SJCRH30 (cell line): ENCODE data around the gene ZNF765. TPM values are rescaled to one million over a fixed set of nuclear protein-coding genes. Genes with fewer than 3 reads are reported as not detected.
"Not testable (repeated sequence)": the region's sequence is repeated elsewhere in the genome, so short reads cannot be mapped to it uniquely, and the experiment has no call there.

Experiments used
- DNase-seq, 2 experiments: peaks; one replicate each; pipeline ENCODE4 v3.0.0-alpha.2; 2015 to 2020
- H3K27ac ChIP-seq: fragments of 250-450 bp; sonication (Bioruptor Pico); 2 replicates; pipeline ENCODE4 v1.5.1; 2020; ENCODE audit warnings: mild to moderate bottlenecking, moderate library complexity
- H3K27me3 ChIP-seq: fragments of 250-450 bp; sonication (Bioruptor Pico); 2 replicates; pipeline ENCODE4 v1.5.1; 2020; ENCODE audit warnings: mild to moderate bottlenecking, moderate library complexity
- H3K36me3 ChIP-seq: fragments of 250-450 bp; sonication (Bioruptor Pico); 2 replicates; pipeline ENCODE4 v1.5.1; 2020; ENCODE audit warnings: mild to moderate bottlenecking, moderate library complexity
- H3K4me1 ChIP-seq: fragments of 250-450 bp; sonication (Bioruptor Pico); 2 replicates; pipeline ENCODE4 v1.5.1; 2020; ENCODE audit warnings: mild to moderate bottlenecking, moderate library complexity
- H3K4me3 ChIP-seq: fragments of 250-450 bp; sonication (Bioruptor Pico); 2 replicates; pipeline ENCODE4 v1.5.1; 2020; ENCODE audit warnings: mild to moderate bottlenecking, moderate library complexity
- H3K9me3 ChIP-seq: fragments of 250-450 bp; sonication (Bioruptor Pico); replicated peaks from 2 replicates; pipeline ENCODE4 v1.5.1; 2020; ENCODE audit warnings: mild to moderate bottlenecking, moderate library complexity
- total RNA-seq: library from RNA; depleted of rRNA; stranded (reverse); fragments of >200 nt; shearing (Covaris generic); gene quantifications from 2 replicates; pipeline ENCODE4 v1.2.3, GENCODE V29; 2014; rRNA removed

Gene ZNF765
- total RNA-seq = 14.3 and 15.4 TPM in 2 replicates

DNA sequence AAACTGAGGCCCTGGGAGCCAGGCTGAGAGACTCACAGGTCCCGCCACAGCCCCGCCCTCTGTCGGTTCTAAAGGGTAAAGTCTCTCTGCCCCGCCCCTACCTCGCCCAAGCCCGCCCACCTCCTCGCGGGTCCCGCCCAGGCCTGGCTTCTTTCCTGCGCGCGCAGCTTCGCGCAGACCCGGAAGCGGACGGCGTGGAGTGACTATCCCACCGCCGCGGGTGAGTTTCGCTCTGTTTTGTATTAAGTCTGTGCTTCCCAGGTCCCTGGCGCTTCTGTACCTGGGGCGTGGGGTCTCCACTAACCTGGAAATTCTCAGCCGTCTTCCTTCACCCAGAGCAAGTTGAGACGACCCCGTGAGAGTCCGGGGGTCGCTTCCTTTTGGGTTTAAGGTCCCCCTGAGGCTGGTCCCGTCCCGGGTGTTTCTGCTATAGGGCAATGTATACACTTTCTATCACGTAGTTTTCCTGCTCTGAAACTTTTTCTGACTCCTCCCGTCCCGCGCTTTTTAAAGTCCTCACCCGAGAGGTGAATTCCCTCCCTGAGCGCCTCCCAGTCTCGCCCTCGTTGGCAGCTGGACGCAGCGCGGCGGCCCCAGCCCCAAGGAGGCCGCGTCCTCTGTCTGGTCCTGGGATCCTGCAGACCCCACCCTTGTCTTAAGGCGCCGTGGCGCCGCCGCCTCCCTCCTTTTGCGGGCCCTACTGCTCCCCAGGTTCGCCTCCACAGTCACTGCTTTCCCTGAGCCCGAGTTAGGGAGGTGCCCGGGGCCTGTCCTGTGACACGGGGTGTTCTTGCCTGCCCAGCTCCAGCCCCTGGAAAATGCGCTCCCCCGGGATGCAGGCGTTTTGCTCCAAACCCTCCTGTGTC lies at the start of gene ZNF765:
Gene ZNF765 (plus strand): TSS at position 176 of the 866 bp plus-strand sequence. CDS start 2,867 bp downstream, outside the sequence.
- Histone ChIP-seq H3K27ac (peak within 1 kb of the TSS; percentile 60), H3K9me3 (no peaks in the 10 kb centered on the region), H3K36me3 (peaks cover 22% of the 10 kb centered on the region), H3K4me1 (no peaks in the 10 kb centered on the region), H3K27me3 (no peaks in the 10 kb centered on the region), H3K4me3 (peak within 1 kb of the TSS; percentile 82)
- DNase-seq = peak; percentile 94 to 96

DNA sequence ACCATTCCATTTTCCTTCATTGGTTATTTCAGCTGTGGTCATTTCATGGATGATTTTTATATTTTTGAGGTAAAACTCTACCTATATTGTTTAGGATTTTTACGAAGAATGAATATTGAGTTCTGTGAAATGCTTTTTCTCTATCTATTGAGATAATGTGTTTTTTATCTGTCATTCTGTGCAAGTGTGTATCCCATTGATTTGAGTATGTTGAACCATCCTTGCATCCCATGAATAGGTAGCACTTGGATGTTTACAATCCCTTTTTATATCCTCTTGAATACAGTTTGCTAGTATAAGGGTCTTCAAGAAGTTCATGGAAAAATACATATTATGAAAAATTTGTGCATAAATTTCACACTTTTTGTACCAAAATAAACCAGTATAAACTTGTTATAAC lies 39.2 kb upstream of the ZNF765 start:
- H3K9me3 ChIP-seq = peaks cover 27% of the 10 kb centered on the region
- H3K27ac ChIP-seq = no peak overlapping the region
- peaks cover 38% of the 10 kb centered on the region for H3K36me3 ChIP-seq
- no peaks in the 10 kb centered on the region for H3K4me1 ChIP-seq
- H3K4me3 ChIP-seq = no peak overlapping the region
- DNase-seq = no peak
- H3K27me3 ChIP-seq = no peaks in the 10 kb centered on the region

DNA sequence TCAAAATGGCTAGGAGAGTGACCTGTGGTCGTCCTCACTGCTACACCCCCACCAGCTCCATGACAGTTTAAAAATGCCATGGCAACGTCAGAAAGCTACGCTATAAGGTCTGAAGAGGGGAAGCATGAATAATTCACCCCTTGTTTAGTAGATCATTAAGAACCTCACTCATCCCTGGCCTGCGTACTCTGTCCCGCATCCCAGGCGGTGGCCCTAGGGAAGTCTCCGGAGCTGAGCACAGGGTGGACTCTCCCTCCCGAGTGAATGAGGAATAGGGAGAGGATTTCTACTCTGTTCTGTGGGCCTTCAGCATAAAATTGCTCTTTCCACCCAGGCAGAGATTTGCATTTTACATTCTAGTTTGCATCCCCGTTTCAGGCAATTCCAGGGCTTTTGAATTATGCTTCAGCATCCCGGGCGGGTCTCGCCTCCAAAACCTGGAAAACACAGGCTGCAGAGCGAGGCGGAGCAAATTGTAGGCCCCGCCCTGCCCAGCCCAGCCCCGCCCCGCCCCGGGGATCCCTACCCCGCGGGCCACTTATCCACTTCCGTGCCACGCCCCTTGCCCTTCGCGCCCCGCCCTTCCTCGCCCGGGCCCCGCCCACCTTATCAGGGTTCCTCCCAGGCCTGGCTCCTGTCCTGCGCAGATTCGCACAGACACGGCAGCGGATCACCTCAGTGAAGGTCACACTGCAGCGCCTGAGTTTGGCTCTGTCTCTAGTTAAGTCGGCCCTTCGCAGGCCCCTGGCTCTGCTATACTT lies 36.9 kb upstream of the ZNF765 start:
- Histone ChIP-seq H3K27me3 (no peaks in the 10 kb centered on the region), H3K4me3 (no peak overlapping the region), H3K36me3 (peaks cover 19% of the 10 kb centered on the region), H3K4me1 (no peaks in the 10 kb centered on the region), H3K27ac (no peak overlapping the region), H3K9me3 (peaks cover 17% of the 10 kb centered on the region)
- DNase-seq = no peak

DNA sequence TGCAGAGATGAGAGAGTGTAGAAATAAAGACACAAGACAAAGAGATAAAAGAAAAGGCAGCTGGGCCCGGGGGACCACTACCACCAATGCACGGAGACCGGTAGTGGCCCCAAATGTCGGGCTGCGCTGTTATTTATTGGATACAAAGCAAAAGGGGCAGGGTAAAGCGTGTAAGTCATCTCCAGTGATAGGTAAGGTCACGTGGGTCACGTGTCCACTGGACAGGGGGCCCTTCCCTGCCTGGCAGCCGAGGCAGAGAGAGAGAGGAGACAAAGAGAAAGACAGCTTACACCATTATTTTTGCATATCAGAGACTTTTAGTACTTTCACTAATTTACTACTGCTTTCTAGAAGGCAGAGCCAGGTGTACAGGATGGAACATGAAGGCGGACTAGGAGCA lies 34.9 kb upstream of the ZNF765 start:
- not testable (repeated sequence) for H3K27me3 ChIP-seq, DNase-seq, H3K9me3 ChIP-seq, H3K4me1 ChIP-seq, H3K36me3 ChIP-seq, H3K27ac ChIP-seq, H3K4me3 ChIP-seq

DNA sequence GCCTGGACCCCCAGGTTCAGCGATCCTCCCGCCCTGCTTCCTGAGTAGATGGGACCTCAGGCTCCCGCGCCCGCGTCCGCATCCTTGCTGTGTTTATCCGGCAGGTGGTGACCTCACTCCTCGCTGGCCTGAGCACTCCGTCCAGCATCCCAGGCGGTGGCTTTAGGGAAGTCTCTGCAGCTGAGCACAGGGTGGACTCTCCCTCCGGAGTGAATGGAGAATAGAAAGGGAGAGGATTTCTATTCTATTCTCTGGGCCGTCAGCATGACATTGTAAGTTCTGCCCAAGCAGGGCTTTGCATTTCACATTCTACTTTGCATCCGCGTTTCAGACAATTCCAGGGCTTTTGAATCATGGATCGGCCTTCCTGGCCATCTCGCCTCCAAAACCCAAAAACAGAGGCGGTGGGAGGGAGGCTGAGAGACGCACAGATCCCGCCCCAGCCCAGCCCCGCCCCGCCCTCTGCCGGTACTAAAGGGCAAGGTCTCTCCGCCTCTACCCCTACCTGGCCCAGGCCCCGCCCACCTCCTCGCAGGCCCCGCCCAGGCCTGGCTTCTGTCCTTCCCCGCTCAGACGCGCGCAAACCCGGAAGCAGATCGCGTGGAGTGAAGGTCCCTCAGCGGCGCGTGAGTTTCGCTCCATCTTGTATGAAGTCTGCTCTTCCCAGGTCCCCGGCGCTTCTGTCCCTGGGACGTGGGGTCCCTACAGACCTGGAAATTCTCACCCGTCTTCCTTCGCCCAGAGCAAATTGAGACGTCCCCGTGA lies 29.6 kb upstream of the ZNF765 start, which contains the start of gene ZNF525:
Gene ZNF525 (plus strand): TSS at position 572 of the 765 bp plus-strand sequence. CDS start 6,577 bp downstream, outside the sequence.
- H3K27me3 ChIP-seq = no peaks in the 10 kb centered on the region
- H3K4me1 ChIP-seq = no peaks in the 10 kb centered on the region
- H3K9me3 ChIP-seq = no peaks in the 10 kb centered on the region
- H3K27ac ChIP-seq = peak within 1 kb of the TSS; percentile 50
- H3K36me3 ChIP-seq = no peaks in the 10 kb centered on the region
- peak; percentile 90 for DNase-seq
- H3K4me3 ChIP-seq = peak within 1 kb of the TSS; percentile 67

DNA sequence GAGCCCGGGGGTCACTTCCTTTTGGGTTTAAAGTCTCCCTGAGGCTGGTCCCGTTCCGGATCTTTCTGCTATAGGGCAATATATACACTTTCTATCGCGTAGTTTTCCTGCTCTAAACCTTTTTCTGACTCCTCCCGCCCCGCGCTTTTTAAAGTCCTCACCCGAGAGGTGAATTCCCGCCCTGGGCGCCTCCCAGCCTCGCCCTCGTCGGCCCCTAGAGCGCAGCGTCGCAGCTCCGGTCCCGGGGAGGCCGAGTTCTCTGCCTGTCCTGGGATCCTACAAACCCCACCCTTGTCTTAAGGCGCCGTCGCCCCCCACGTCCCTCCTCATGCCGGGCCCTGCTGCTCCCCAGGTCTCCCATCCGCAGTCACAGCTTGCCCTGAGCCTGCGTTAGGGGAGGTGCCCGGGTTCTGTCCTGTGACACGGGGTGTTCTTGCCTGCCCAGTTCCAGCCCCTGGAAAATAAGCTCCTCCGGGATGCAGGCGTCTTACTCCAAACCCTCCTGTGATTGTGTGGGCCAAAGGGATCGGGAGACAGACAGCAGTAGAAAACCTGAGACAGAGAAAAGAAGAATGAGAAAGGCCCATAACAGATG lies 29.0 kb upstream of the ZNF765 start:
- peak; percentile 42 to 50 for DNase-seq
- H3K36me3 ChIP-seq = no peaks in the 10 kb centered on the region
- peak overlapping the region; percentile 50 for H3K27ac ChIP-seq
- H3K9me3 ChIP-seq = no peaks in the 10 kb centered on the region
- H3K4me3 ChIP-seq = peak overlapping the region; percentile 67
- H3K4me1 ChIP-seq = no peaks in the 10 kb centered on the region
- H3K27me3 ChIP-seq = no peaks in the 10 kb centered on the region

DNA sequence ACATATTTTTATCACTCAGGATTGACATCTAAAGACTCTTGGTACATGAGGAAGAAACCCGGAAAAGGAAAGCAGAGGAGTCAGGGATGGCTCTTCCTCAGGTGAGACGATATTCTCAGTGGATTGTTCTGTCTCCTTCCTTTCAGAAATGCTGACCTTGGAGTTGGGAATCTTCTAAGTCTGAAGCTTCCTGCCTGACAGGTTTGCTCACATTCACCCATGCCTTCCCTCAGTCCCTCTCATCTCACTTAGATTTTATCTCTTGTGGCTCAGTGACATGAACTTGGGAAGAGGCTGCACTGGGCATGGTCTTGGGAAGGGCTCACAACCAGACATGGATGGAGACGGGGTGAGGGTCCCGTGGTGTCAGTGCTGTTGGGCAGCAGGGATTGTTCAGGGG lies 22.8 kb upstream of the ZNF765 start:
- peaks cover 15% of the 10 kb centered on the region for H3K36me3 ChIP-seq
- no peaks in the 10 kb centered on the region for H3K9me3 ChIP-seq
- no peaks in the 10 kb centered on the region for H3K27me3 ChIP-seq
- H3K4me3 ChIP-seq = no peak overlapping the region
- peak overlapping the region; percentile 43 for H3K27ac ChIP-seq
- no peaks in the 10 kb centered on the region for H3K4me1 ChIP-seq
- no peak for DNase-seq

DNA sequence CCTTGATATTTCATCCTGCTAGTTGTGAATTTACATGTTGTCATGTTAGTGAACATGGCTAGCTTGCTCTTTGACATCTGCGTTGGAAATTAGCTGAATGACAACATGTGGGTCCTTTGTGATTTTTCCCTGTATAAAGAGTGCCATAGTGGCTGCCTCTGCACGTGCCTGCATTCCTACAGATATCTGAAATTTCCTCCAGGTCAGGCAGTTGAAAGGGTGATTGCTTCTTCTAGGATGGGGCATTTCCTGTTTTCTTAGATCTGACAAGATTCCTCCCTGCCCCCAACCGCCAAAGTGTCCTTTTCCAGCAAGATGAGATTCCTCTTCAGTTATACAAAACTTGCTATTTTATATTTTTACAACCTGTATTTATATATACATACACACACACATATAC lies 20.7 kb upstream of the ZNF765 start:
- H3K9me3 ChIP-seq = no peaks in the 10 kb centered on the region; the same call in none of the 2 replicates
- H3K36me3 ChIP-seq = peaks cover 30% of the 10 kb centered on the region
- H3K27me3 ChIP-seq = no peaks in the 10 kb centered on the region
- no peak overlapping the region for H3K27ac ChIP-seq
- no peaks in the 10 kb centered on the region for H3K4me1 ChIP-seq
- DNase-seq = no peak
- no peak overlapping the region for H3K4me3 ChIP-seq

DNA sequence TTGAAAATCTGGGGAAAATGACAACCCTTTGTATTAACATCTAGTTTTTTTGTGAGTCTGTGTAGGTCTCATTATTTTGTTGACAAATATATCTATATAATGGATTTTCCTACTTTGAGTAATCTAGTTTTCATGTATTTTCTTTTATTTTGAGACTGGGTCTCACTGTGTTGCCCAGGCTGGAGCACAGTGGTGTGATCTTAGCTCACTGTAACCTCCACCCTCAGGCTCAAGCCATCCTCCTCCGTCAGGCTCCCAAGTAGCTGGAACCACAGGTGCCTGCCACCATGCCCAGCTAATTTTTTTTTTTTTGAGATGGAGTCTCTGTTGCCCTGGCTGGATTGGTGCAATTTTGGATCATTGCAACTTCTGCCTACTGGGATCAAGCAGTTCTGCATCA lies 20.2 kb upstream of the ZNF765 start:
- no peaks in the 10 kb centered on the region for H3K4me1 ChIP-seq
- no peaks in the 10 kb centered on the region for H3K27me3 ChIP-seq
- no peaks in the 10 kb centered on the region; the same call in none of the 2 replicates for H3K9me3 ChIP-seq
- no peak for DNase-seq
- no peak overlapping the region for H3K27ac ChIP-seq
- no peak overlapping the region for H3K4me3 ChIP-seq
- peaks cover 35% of the 10 kb centered on the region for H3K36me3 ChIP-seq

DNA sequence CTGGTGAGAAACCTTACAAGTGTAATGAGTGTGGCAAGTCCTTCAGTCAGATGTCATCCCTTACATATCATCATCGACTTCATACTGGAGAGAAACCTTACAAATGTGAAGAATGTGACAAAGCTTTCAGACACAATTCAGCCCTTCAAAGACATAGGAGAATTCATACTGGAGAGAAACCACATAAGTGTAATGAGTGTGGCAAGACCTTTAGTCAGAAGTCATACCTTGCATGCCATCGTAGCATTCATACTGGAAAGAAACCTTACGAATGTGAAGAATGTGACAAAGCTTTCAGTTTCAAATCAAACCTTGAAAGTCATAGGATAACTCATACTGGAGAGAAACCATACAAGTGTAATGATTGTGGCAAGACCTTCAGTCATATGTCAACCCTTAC lies 13.6 kb upstream of the ZNF765 start:
- Histone ChIP-seq H3K9me3 (peaks cover 9% of the 10 kb centered on the region), H3K4me1 (no peaks in the 10 kb centered on the region), H3K27ac (no peak overlapping the region), H3K27me3 (no peaks in the 10 kb centered on the region), H3K4me3 (no peak overlapping the region), H3K36me3 (peaks cover 54% of the 10 kb centered on the region)
- no peak for DNase-seq

DNA sequence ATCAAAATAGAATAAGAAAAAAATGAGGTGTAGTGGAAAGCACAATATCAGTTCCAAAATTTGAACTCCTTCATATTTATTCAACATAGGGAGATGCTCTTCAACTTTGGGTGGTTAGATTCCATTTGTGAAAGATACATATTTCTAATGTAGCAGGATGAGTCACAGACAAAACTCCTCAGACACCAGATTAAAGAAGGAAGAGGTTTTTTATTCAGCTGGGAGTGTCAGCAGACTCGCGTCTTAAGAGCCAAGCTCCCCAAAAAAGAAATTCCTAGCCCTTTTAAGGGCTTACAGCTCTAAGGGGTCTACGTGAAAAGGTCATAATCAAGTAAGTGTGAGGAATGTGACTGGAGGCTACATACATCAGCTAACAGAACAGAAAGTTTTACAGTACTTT lies 6.8 kb upstream of the ZNF765 start:
- H3K36me3 ChIP-seq = peaks cover 6% of the 10 kb centered on the region; the same call in 1 of the 2 replicates
- peaks cover 5% of the 10 kb centered on the region; the same call in 1 of the 2 replicates for H3K4me1 ChIP-seq
- no peak overlapping the region for H3K27ac ChIP-seq
- H3K9me3 ChIP-seq = peaks cover 6% of the 10 kb centered on the region
- H3K27me3 ChIP-seq = no peaks in the 10 kb centered on the region
- no peak overlapping the region for H3K4me3 ChIP-seq
- DNase-seq = no peak

DNA sequence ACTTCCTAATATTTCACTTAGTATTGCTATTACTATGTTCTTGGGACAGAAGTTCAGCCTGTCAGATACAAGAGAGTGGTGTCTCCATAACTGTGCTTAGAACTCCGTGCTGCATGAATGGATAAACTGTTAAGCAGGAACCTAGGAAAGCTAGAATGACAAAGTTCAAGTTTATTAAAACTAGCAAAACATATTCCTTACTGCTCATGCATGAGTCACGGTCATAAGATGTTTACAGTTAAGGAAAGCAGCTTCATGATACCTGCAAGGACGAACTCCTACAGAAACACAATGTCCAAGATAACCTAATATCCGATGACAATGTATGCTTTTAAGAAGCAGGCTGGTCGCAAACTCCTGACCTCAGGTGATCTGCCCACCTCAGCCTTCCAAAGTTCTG lies 6.0 kb upstream of the ZNF765 start:
- Histone ChIP-seq H3K36me3 (peaks cover 6% of the 10 kb centered on the region; the same call in 1 of the 2 replicates), H3K27ac (peak overlapping the region; percentile 80), H3K4me3 (peak overlapping the region; percentile 60), H3K4me1 (peaks cover 5% of the 10 kb centered on the region; the same call in 1 of the 2 replicates), H3K27me3 (no peaks in the 10 kb centered on the region), H3K9me3 (peaks cover 6% of the 10 kb centered on the region)
- no peak for DNase-seq

DNA sequence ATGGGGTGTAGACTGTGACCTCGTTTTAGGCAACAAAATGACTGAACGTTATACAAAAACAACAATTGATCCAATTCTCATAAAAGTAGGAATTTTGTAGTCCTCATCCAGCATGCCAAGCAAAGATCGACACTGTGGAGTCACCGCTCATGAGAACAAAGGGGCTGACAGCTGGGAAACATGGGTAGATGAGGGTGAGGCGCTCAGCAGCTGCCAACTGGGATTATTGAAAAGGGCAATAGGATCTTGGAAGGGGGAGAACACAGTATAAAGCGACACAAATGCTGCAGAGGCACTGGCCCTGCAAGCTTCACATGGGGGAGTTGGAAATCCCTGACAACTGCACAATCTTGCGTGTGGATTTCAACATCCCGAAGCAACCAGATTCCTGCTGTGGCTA lies 5.4 kb upstream of the ZNF765 start:
- H3K9me3 ChIP-seq = no peaks in the 10 kb centered on the region; the same call in 1 of the 2 replicates
- DNase-seq = peak; percentile 78 to 87
- peaks cover 6% of the 10 kb centered on the region; the same call in 1 of the 2 replicates for H3K36me3 ChIP-seq
- H3K4me3 ChIP-seq = peak overlapping the region; percentile 60
- peak overlapping the region; percentile 80 for H3K27ac ChIP-seq
- peaks cover 5% of the 10 kb centered on the region; the same call in 1 of the 2 replicates for H3K4me1 ChIP-seq
- no peaks in the 10 kb centered on the region for H3K27me3 ChIP-seq

DNA sequence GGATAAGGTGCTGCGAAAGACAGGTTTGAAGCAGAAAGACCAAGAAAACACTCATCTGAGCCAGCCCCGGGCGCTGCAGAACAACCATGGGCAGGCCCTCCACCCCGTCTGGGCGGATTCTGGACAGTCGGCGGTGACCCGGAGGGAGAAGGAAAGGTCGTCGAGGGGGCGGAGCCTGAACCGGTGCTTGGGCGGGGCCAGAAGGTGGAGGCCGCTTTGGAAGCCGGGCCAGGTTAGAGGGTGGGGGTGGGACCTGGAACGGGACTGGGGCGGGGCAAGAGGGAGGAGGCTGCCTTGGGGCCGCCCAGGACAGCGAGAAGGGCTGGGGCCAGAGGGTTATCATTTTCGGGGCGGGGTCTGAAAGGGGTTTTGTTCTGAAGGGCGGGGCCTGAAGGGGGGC lies 5.0 kb upstream of the ZNF765 start:
- peak; percentile 91 to 93 for DNase-seq
- Histone ChIP-seq H3K9me3 (no peaks in the 10 kb centered on the region; the same call in 1 of the 2 replicates), H3K27ac (peak overlapping the region; percentile 80), H3K36me3 (peaks cover 4% of the 10 kb centered on the region; the same call in 1 of the 2 replicates), H3K4me3 (peak overlapping the region; percentile 60), H3K27me3 (no peaks in the 10 kb centered on the region), H3K4me1 (peaks cover 5% of the 10 kb centered on the region; the same call in 1 of the 2 replicates)
